Measurements from ENCODE around the gene PML.
"Not testable (repeated sequence)": the region's sequence is repeated elsewhere in the genome, so short reads cannot be mapped to it uniquely, and the experiment has no call there.

Gene PML

DNA sequence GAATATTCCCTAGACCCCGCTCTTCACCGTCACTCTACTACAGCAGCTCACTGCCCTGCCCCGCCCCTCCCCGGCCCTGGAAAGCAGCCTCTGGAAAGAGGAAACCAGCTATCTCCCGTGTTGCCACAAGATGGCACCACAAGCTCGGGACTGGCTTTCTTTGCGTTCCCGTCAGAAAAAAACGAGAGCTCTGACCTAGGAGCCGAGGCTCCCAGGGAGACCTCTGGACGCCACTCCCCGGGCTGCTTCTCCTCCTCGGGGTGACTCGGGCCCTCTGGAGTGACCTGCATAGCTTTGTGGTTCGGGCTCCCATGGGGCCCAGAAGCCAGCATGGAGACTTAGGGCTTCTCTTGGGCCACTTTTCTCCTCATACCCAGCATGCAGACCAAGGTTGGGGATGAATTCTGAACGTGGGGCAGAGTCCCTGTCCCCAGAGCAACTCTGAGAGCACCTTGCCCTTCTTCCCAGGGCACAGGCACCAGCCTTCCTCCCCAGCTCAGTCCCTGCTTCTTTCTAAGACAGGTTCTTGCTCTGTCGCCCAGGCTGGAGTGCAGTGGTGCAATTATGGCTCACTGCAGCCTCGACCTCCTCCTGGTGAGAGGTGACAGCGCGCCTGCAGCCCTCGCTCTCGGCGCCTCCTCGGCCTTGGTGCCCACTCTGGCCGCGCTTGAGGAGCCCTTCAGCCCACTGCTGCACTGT, 21.4 kb upstream of the PML start:
- H3K27me3 ChIP-seq = no peaks in the 10 kb centered on the region
- H3K4me3 ChIP-seq (ENCODE audit: low read depth, low read length) = peak overlapping the region; percentile 41
- TF ChIP-seq, protein P1, sequence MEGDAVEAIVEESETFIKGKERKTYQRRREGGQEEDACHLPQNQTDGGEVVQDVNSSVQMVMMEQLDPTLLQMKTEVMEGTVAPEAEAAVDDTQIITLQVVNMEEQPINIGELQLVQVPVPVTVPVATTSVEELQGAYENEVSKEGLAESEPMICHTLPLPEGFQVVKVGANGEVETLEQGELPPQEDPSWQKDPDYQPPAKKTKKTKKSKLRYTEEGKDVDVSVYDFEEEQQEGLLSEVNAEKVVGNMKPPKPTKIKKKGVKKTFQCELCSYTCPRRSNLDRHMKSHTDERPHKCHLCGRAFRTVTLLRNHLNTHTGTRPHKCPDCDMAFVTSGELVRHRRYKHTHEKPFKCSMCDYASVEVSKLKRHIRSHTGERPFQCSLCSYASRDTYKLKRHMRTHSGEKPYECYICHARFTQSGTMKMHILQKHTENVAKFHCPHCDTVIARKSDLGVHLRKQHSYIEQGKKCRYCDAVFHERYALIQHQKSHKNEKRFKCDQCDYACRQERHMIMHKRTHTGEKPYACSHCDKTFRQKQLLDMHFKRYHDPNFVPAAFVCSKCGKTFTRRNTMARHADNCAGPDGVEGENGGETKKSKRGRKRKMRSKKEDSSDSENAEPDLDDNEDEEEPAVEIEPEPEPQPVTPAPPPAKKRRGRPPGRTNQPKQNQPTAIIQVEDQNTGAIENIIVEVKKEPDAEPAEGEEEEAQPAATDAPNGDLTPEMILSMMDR (IDR thresholded peaks at IDR 0.05; ENCODE audit: low read depth, low read length) = peak; percentile 94
- no peaks in the 10 kb centered on the region for H3K36me3 ChIP-seq
- DNase-seq = peak; percentile 91
- no peaks in the 10 kb centered on the region for H3K9me3 ChIP-seq
- H3K4me1 ChIP-seq = no peaks in the 10 kb centered on the region

DNA sequence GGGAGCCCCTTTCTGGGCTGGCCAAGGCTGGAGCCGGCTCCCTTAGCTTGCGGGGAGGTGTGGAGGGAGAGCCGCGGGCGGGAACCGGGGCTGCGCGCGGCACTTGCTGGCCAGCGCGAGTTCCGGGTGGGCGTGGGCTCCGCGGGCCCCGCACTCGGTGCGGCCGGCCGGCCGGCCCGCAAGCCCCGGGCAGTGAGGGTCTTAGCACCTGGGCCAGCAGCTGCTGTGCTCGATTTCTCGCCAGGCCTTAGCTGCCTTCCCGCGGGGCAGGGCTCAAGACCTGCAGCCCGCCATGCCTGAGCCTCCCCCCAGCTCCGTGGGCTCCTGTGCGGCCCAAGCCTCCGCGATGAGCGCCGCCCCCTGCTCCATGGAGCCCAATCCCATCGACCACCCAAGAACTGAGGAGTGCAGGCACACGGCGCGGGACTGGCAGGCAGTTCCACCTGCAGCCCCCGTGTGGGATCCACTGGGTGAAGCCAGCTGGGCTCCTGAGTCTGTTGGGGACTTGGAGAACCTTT, 20.8 kb upstream of the PML start:
- H3K4me3 ChIP-seq (ENCODE audit: low read depth, low read length); H3K27me3 ChIP-seq; H3K9me3 ChIP-seq; DNase-seq; H3K4me1 ChIP-seq; H3K36me3 ChIP-seq: not testable (repeated sequence)

DNA sequence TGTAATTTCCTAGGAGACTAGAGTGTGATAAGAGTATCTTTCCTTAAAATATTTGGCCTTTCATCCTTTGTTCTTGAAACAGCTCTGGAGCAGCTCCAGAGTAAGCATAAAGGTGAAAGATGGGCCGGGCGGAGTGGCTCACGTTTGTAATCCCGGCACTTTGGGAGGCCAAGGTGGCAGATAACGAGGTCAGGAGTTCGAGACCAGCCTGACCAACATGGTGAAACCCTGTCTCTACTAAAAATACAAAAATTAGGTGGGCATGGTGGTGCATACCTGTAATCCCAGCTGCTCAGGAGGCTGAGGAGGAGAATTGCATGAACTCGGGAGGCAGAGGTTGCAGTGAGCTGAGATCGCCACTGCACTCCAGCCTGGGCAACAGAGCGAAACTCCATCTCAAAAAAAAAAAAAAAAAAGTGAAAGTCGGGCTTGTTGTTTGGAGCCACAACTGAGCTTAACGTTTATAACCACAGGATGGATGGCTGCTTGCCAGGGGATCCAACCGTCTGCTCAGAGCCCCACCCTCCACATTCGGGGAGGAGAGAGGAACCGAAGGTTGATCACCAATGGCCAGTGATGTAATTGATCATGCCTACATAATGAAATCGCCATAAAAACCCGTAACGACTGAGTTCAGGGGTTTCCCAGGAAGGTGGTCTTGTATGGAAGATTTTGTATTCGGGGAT, 18.9 kb upstream of the PML start:
- H3K27me3 ChIP-seq; H3K4me1 ChIP-seq; H3K9me3 ChIP-seq; H3K4me3 ChIP-seq (ENCODE audit: low read depth, low read length); H3K36me3 ChIP-seq; DNase-seq: not testable (repeated sequence)

DNA sequence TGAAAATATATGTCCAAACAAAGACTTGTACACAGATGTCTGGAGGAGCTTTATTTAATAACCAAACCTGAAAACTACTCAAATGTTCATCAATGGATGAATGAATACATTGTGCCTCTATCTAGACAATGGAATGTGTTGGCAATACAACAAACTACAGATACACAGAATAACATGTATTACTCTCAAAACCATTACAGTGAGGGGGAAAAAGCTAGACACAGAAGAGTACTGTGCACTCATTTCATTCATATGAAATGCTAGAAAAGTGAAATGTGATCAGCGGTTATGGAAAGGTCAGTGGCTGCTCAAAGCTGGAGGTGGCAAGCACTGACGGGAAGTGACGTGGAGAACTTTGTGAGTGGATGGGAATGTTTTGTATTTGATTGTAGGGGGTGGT, 15.6 kb upstream of the PML start:
- no peak for DNase-seq
- Histone ChIP-seq H3K36me3 (no peaks in the 10 kb centered on the region), H3K4me1 (peaks cover 12% of the 10 kb centered on the region), H3K27me3 (no peaks in the 10 kb centered on the region), H3K9me3 (no peaks in the 10 kb centered on the region), H3K4me3 (ENCODE audit: low read depth, low read length) (no peak overlapping the region)
- TF ChIP-seq, protein P1 (IDR thresholded peaks at IDR 0.05; ENCODE audit: low read depth, low read length) = no peak

DNA sequence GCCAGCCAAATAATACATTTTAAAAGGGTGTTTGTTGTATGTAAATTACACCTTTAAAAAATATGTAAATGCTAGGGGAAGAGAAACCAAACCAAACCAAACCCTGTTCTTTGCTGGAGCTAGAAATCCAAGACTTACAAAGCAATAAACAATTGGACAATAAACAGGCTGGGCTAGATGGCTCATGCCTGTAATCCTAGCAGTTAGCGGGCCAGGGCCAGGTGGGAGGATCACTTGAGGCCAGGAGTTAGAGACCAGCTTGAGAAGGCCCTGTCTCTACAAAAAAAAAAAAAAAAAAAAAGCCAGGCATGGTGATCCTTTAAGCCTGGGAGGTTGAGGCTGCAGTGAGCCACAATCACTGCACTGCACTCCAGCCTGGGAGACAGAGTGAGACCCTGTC, 14.9 kb upstream of the PML start:
- DNase-seq = no peak

DNA sequence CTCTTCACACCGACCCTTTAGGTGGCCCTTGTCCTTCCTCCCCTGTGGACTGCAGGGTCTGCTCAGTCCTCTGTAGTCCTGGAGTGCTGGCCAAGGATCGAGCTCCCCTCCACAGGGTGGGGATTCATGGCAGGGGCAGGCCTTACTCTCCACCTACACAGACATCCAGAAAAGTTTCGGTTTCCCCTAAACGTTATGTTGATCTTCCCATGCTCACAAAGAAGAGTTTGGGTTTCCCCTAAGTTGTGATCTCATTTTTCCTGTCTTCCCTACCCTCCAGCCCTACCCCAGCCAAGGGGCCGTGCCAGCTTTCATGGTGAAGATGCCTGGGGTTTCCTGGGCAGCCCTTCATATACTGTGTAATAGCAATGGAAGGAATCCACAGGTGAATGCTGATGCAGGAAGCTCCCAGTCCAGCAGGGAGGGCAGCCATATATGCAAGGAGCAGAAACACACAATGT, 12.7 kb upstream of the PML start:
- DNase-seq = no peak
- Histone ChIP-seq H3K36me3 (no peaks in the 10 kb centered on the region), H3K4me1 (peaks cover 22% of the 10 kb centered on the region), H3K4me3 (ENCODE audit: low read depth, low read length) (no peak overlapping the region), H3K9me3 (no peaks in the 10 kb centered on the region), H3K27me3 (no peaks in the 10 kb centered on the region)
- TF ChIP-seq, protein P1 (IDR thresholded peaks at IDR 0.05; ENCODE audit: low read depth, low read length) = no peak

More for the DNA sequence above, 14.9 kb upstream of the PML start:
- H3K4me3 ChIP-seq (ENCODE audit: low read depth, low read length) = no peak overlapping the region
- TF ChIP-seq, protein P1 (IDR thresholded peaks at IDR 0.05; ENCODE audit: low read depth, low read length) = no peak
- no peaks in the 10 kb centered on the region for H3K27me3 ChIP-seq
- peaks cover 14% of the 10 kb centered on the region for H3K4me1 ChIP-seq
- no peaks in the 10 kb centered on the region for H3K9me3 ChIP-seq
- no peaks in the 10 kb centered on the region for H3K36me3 ChIP-seq
